GM12874 (cell line): ENCODE measurements around the gene HSPA8.

Source experiments
- TF ChIP-seq, protein P1 (sequence below): IDR thresholded peaks from 2 replicates; pipeline ENCODE4 v1.5.1; 2011; ENCODE audit warnings: low read depth, mild to moderate bottlenecking, control low read depth, low read length, moderate library complexity; ENCODE audit not compliant: insufficient read depth

The HSPA8 gene

DNA sequence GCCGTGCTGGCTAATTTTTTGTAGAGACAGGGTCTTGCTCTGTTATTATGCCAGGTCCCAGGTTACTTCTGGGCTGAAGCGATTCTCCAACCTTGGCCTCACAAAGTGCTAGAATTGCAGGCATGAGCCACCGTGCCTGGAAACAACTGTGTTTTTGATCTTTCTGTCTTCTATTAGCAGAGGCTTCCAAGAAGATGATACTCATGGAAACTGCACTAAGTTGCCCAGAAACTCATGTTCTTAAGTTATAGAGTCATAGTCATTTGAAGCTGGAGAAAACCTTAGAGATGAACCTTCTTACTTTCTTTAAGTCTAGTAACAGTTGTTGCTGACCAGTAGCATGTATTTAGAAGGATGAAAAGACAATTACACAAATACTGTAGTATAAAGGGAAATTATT, 37.1 kb upstream of the HSPA8 start:
- TF ChIP-seq, protein P1, sequence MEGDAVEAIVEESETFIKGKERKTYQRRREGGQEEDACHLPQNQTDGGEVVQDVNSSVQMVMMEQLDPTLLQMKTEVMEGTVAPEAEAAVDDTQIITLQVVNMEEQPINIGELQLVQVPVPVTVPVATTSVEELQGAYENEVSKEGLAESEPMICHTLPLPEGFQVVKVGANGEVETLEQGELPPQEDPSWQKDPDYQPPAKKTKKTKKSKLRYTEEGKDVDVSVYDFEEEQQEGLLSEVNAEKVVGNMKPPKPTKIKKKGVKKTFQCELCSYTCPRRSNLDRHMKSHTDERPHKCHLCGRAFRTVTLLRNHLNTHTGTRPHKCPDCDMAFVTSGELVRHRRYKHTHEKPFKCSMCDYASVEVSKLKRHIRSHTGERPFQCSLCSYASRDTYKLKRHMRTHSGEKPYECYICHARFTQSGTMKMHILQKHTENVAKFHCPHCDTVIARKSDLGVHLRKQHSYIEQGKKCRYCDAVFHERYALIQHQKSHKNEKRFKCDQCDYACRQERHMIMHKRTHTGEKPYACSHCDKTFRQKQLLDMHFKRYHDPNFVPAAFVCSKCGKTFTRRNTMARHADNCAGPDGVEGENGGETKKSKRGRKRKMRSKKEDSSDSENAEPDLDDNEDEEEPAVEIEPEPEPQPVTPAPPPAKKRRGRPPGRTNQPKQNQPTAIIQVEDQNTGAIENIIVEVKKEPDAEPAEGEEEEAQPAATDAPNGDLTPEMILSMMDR, result no peak

GRCh38 chr11:123093739-123094138, 31.8 kb upstream of the HSPA8 start:
- TF ChIP-seq, protein P1, result no peak

DNA sequence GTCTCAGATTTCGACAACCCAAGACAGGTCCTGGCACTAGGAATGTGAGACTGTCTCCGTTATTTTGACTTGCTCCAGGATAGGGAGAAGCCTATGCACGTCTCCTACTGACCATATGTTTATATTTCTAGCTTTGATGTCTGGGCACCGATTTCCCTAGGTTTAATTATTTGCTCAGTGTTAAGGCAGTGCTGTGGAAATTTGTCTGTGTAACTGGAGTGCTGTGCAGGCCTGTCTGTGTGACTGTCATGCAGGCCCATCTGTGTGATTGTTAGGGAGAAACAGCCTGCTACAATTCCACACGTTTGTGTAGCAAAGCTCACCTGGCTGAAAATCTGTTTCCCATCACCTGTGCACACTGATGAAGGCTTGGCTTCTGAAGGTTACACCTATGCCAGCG, 29.6 kb upstream of the HSPA8 start:
- TF ChIP-seq, protein P1, result no peak

DNA sequence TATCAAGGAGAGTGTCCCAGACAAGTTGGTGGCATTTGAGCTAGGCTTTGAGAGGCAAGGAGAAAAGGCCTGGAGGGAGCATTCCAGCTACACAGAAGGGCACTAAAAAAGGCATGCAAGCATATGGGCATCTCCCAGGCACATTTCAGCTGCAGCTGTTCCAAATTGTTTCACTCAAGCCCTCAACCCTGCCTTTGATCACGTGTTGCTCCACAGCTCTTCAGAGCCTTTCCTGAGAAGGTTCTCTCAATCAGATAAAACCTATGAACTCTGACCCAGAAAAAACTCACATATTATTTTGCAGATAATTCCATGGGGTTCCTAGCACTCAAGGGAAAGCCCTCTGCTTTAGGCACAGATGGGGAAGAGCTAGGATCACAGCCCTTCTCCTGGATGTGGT, 24.4 kb upstream of the HSPA8 start:
- TF ChIP-seq, protein P1, result no peak

GRCh38 chr11:123085497-123085896, 23.6 kb upstream of the HSPA8 start:
- TF ChIP-seq, protein P1, result no peak

GRCh38 chr11:123084454-123084853, 22.5 kb upstream of the HSPA8 start:
- TF ChIP-seq, protein P1, result no peak

GRCh38 chr11:123083623-123084029, 21.7 kb upstream of the HSPA8 start:
- TF ChIP-seq, protein P1, result no peak

GRCh38 chr11:123082977-123083376, 21.0 kb upstream of the HSPA8 start:
- TF ChIP-seq, protein P1, result no peak
